HepG2 (cell line): ENCODE results near the gene SIX3. TPM values are rescaled to one million over a fixed set of nuclear protein-coding genes. Genes with fewer than 3 reads are reported as not detected.
A peak's percentile ranks its signal among the peaks of the same experiment; 100 is the strongest.

ENCODE experiments used
- ATAC-seq: fragments of 200-7000 bp; cut with Tn5 transposase; 3 replicates; pipeline ENCODE4 v1.9.1; 2020; ENCODE audit warnings: mild to moderate bottlenecking, moderate library complexity
- BruUV-seq: library from RNA; stranded (reverse); fragments of 400-500 nt; replicated peaks from 2 replicates; lab custom pipeline; 2021; lab: Mats Ljungman, UMichigan
- CTCF ChIA-PET: fragments of 300-600 bp; formaldehyde crosslinking; extraction: SDS; loops from one replicate; lab custom pipeline; 2021; ENCODE audit warnings: low total read pairs, inconsistent platforms, low intra/inter-chr PET ratio; lab: Yijun Ruan, JAX
- POLR2A ChIA-PET: fragments of 350-600 bp; sonication (Branson Sonifier 250); formaldehyde crosslinking; loops from one replicate; lab custom pipeline; 2020; ENCODE audit warnings: antibody characterized with exemption, inconsistent platforms; lab: Yijun Ruan, JAX
- DNase-seq: peaks from one replicate; pipeline ENCODE4 v3.0.0-alpha.2; 2015; ENCODE audit warnings: low spot score
- FAIRE-seq: peaks from 3 replicates; lab custom pipeline; 2011; peaks lifted over from hg19 to GRCh38; lab: Jason Lieb, UNC
- H2AFZ ChIP-seq: one replicate; pipeline ENCODE4 v1.6.1; 2011; ENCODE audit warnings: low read length, inconsistent platforms
- H3K27ac ChIP-seq: fragments of 300-600 bp; 3 replicates; pipeline ENCODE4 v1.8.0; 2011; ENCODE audit warnings: mixed run types, mild to moderate bottlenecking, mixed read lengths, low read length, inconsistent platforms; ENCODE audit not compliant: insufficient read depth; ENCODE audit errors: extremely low read length
- H3K27me3 ChIP-seq, 2 experiments: fragments of 200-600 bp in 1 of 2; 2 replicates in 1 of 2; 3 replicates in 1 of 2; pipeline versions ENCODE4 v1.6.0 to v1.8.0; 2011; ENCODE audit warnings: low read length in 2 of 2, mild to moderate bottlenecking in 2 of 2, moderate library complexity in 2 of 2, inconsistent platforms in 1 of 2; ENCODE audit not compliant: insufficient read depth in 2 of 2, control insufficient read depth in 1 of 2
- H3K36me3 ChIP-seq, 2 experiments: fragments of 200-600 bp in 1 of 2; replicated peaks in 1 of 2; 2 replicates in 1 of 2; 3 replicates in 1 of 2; pipeline versions ENCODE4 v1.5.1 to v1.8.0; 2011; ENCODE audit warnings: low read length in 2 of 2, inconsistent platforms in 1 of 2; ENCODE audit not compliant: insufficient read depth in 2 of 2, control insufficient read depth in 1 of 2
- H3K4me1 ChIP-seq: 2 replicates; pipeline ENCODE4 v1.5.1; 2012; ENCODE audit warnings: low read length, inconsistent platforms; ENCODE audit not compliant: insufficient read depth
- H3K4me2 ChIP-seq: 2 replicates; pipeline ENCODE4 v1.6.0; 2011; ENCODE audit warnings: low read depth, low read length, inconsistent platforms
- H3K4me3 ChIP-seq, 3 experiments: fragments of 200-600 bp in 1 of 3; sonication (generic), shearing (Covaris generic) in 1 of 3; replicated peaks in 1 of 3; 2 replicates each; pipeline ENCODE4 v1.5.1; 2011 to 2016; ENCODE audit warnings: low read length in 3 of 3, inconsistent platforms in 2 of 3, low read depth in 2 of 3, mild to moderate bottlenecking in 2 of 3, control low read depth in 1 of 3, mixed read lengths in 1 of 3; ENCODE audit not compliant: insufficient read depth in 1 of 3
- H3K79me2 ChIP-seq: one replicate; pipeline ENCODE4 v1.6.1; 2011; ENCODE audit warnings: low read length, inconsistent platforms; ENCODE audit not compliant: insufficient read depth
- H3K9ac ChIP-seq: 2 replicates; pipeline ENCODE4 v1.6.0; 2011; ENCODE audit warnings: mild to moderate bottlenecking, low read depth, low read length, inconsistent platforms; ENCODE audit not compliant: insufficient read depth
- H3K9me3 ChIP-seq: 2 replicates; pipeline ENCODE4 v1.5.1; 2012; ENCODE audit warnings: mild to moderate bottlenecking, low read length
- H4K20me1 ChIP-seq: 2 replicates; pipeline ENCODE4 v1.6.0; 2011; ENCODE audit warnings: inconsistent platforms, mild to moderate bottlenecking, low read length, moderate library complexity; ENCODE audit not compliant: insufficient read depth
- EZH2 ChIP-seq: conservative IDR thresholded peaks from 2 replicates; pipeline ENCODE4 v1.6.1; 2012; ENCODE audit warnings: mild to moderate bottlenecking, low read depth, low read length, moderate library complexity
- KDM1A ChIP-seq: IDR thresholded peaks from 2 replicates; pipeline ENCODE4 v1.6.1; 2016; ENCODE audit warnings: missing compliant biosample characterization
- KDM5B ChIP-seq: sonication (generic); formaldehyde crosslinking; IDR thresholded peaks from 2 replicates; pipeline ENCODE4 v1.4.0; 2020; ENCODE audit warnings: missing genetic modification reagents, mild to moderate bottlenecking, borderline replicate concordance
- KLF11 ChIP-seq: IDR thresholded peaks from 2 replicates; pipeline ENCODE4 v1.6.1; 2016; ENCODE audit warnings: missing compliant biosample characterization
- MAFG ChIP-seq: sonication (generic); formaldehyde crosslinking; IDR thresholded peaks from 2 replicates; pipeline ENCODE4 v1.5.1; 2020; ENCODE audit warnings: mild to moderate bottlenecking, missing genetic modification reagents
- PCBP2 ChIP-seq: fragments of 200-400 bp; formaldehyde crosslinking; optimal IDR thresholded peaks from 2 replicates; pipeline ENCODE3; 2018; ENCODE audit warnings: low read length, low read depth; ENCODE audit not compliant: poor library complexity, severe bottlenecking
- PHB2 ChIP-seq: fragments of 450-650 bp; IDR thresholded peaks from 2 replicates; pipeline ENCODE4 v1.6.1; 2018; ENCODE audit not compliant: partially characterized antibody
- THAP11 ChIP-seq: IDR thresholded peaks from 2 replicates; pipeline ENCODE4 v1.6.1; 2016; ENCODE audit warnings: missing biosample characterization, missing genetic modification reagents
- ZKSCAN5 ChIP-seq: sonication (generic); formaldehyde crosslinking; IDR thresholded peaks from 2 replicates; pipeline ENCODE4 v1.5.1; 2020; ENCODE audit warnings: mild to moderate bottlenecking, missing genetic modification reagents
- ZNF431 ChIP-seq: sonication (generic); formaldehyde crosslinking; IDR thresholded peaks from 2 replicates; pipeline ENCODE4 v1.9.0; 2022; ENCODE audit warnings: missing genetic modification reagents, low read depth, mild to moderate bottlenecking, borderline replicate concordance
- ZNF772 ChIP-seq: sonication (generic); formaldehyde crosslinking; IDR thresholded peaks from 2 replicates; pipeline ENCODE4 v1.5.0; 2020; ENCODE audit warnings: mild to moderate bottlenecking, missing genetic modification reagents
- ZNF878 ChIP-seq: sonication (generic); formaldehyde crosslinking; IDR thresholded peaks from 2 replicates; pipeline ENCODE4 v1.8.1; 2023; ENCODE audit warnings: mild to moderate bottlenecking, missing genetic modification reagents, moderate library complexity
- ZSCAN20 ChIP-seq: sonication (generic); formaldehyde crosslinking; IDR thresholded peaks from 2 replicates; pipeline ENCODE4 v1.4.0; 2020; ENCODE audit warnings: missing genetic modification reagents, mild to moderate bottlenecking, borderline replicate concordance
- WGBS: methylation state at CpG from one replicate; pipeline ENCODE4 v1.1.6; 2017; ENCODE audit warnings: low lambda C conversion rate; 5-methylcytosine and 5-hydroxymethylcytosine counted together
- in situ Hi-C: cut with HindIII; loops from 2 replicates; pipeline ENCODE4 v1.10.0; 2017; ENCODE audit warnings: low pct_unique_long_range_greater_than_20kb; ENCODE audit not compliant: extremely low pct_ligation_motif_present
- intact Hi-C: fragments of 100-400 bp; cut with micrococcal nuclease; formaldehyde crosslinking; loops from one replicate; pipeline ENCODE4 v1.10.0; 2022; ENCODE audit not compliant: unreplicated experiment
- polyA plus RNA-seq, 8 experiments: library from polyadenylated mRNA; depleted of rRNA in 3 of 8; stranded (reverse) in 7 of 8; unstranded in 1 of 8; fragments of >200 nt; fragmentation: Illumina TruSeq in 4 of 8; extraction: Trizol in 4 of 8; gene quantifications; 2 replicates each; pipeline versions ENCODE4 v1.2.1 to v1.2.3, GENCODE V29; 2011 to 2016; ENCODE audit warnings: low read depth in 4 of 8, missing spikeins in 1 of 8, mixed read lengths in 1 of 8; ENCODE audit not compliant: insufficient read depth in 1 of 8
- total RNA-seq, 5 experiments: library from RNA; depleted of rRNA; stranded (reverse); fragments of >200 nt; fragmentation: Illumina TruSeq; extraction: Trizol; gene quantifications; 2 replicates each; pipeline ENCODE4 v1.2.3, GENCODE V29; 2016; ENCODE audit warnings: low read depth in 1 of 5
- TF ChIP-seq, protein P1 (sequence below), 2 experiments: sonication (generic) in 1 of 2; formaldehyde crosslinking in 1 of 2; IDR thresholded peaks; 2 replicates each; pipeline versions ENCODE4 v1.4.0 to v1.6.1; 2018 to 2020; ENCODE audit warnings: missing genetic modification reagents in 2 of 2, borderline replicate concordance in 1 of 2, low read depth in 1 of 2, mild to moderate bottlenecking in 1 of 2, missing biosample characterization in 1 of 2
- TF ChIP-seq, protein P2 (sequence below): sonication (generic); formaldehyde crosslinking; IDR thresholded peaks from 2 replicates; pipeline ENCODE4 v1.5.1; 2020; ENCODE audit warnings: missing genetic modification reagents, mild to moderate bottlenecking, borderline replicate concordance
- TF ChIP-seq, protein P3 (sequence below): IDR thresholded peaks from 2 replicates; pipeline ENCODE4 v1.6.1; 2018; ENCODE audit warnings: missing genetic modification reagents, mild to moderate bottlenecking, missing compliant biosample characterization
- TF ChIP-seq, protein P4 (sequence below): sonication (generic); formaldehyde crosslinking; IDR thresholded peaks from 2 replicates; pipeline ENCODE4 v1.8.1; 2023; ENCODE audit warnings: missing genetic modification reagents, inconsistent platforms, borderline replicate concordance

SIX3 gene
- total and polyA plus RNA-seq, 2 of the 13 experiments (the other 11 are each of a cell fraction or from before 2014, with no cell fraction given) = not detected

DNA sequence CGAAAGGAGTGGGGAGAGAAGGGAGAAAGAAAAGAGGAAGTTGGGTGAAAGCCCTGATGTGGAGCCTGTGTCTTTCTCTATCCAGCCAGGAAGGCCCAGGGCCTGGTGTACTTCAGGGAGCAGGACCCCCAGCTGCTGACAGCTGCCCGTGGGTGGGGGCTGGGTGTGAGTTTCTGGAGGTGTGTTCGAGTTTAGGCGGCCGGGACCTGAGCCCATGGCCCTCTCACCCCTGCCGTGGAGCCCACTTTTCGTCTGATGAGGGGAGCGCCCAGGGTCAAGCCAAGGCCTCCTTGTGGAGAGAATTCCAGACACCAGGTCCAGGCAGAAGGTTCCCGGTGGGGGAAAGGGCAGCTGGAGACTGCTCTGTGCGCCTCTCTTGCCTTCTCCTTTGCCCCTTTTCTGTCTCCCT is 2.2 kb downstream of the SIX3 start (continued):
- TF ChIP-seq KDM1A (CRISPR knock-in tag) (no peak), ZNF772 (no peak)

DNA sequence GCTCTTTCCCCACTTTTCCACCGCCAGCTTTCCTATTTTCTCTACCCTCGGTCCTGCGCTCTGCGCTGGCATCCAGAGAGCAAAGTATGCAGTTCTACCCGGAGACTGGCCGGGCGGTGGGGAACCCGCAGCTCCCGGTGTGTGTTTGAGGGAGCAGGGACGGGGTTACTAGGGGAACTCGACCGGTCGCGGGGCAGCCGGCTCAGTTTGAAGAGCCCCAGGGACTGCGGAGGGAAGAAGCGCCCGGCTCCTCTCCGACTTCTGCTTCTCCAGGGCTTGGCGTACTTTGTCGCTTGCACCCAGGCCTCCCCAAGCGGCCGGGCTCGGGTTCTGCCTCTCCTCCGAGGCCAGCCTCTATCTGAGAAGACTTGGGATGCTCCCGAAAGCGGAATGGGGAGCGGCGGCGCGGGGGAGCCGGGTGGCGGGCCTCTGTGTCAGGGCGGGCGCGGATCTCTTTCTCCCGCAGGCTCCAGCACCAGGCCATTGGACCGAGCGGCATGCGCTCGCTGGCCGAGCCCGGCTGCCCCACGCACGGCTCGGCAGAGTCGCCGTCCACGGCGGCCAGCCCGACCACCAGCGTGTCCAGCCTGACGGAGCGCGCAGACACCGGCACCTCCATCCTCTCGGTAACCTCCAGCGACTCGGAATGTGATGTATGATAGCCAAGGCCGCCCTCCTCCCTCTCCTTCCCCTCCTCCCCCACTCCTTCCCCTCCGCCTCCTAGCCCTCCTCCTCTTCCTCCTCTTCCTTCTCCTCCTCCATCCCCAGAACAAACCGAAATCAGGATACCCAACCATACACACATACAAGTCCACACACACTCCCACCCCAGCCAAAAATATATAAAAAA is 2.8 kb downstream of the SIX3 start:
- Histone ChIP-seq H3K4me1 (peaks cover 4% of the 10 kb centered on the region), H3K36me3 (no peaks in the 10 kb centered on the region), H3K27ac (no peak overlapping the region), H3K9ac (no peak overlapping the region), H3K4me2 (no peak overlapping the region), H3K4me3 (no peak overlapping the region), H3K27me3 (peaks cover 18 to 92% of the 10 kb centered on the region in 2 experiments), H2AFZ (no peak overlapping the region), H3K79me2 (no peaks in the 10 kb centered on the region), H3K9me3 (no peaks in the 10 kb centered on the region), H4K20me1 (no peaks in the 10 kb centered on the region; the same call in 1 of the 2 replicates)
- ChIA-PET POLR2A (no interaction called here), CTCF (no interaction called here)
- BruUV-seq = no TSS peak
- FAIRE-seq (no peak), ATAC-seq (no peak; the same call in 1 of the 3 replicates), DNase-seq (no peak)
- intact Hi-C loops (no loop called here), in situ Hi-C loops (loop anchor here (10.0 kb wide), 1 partner anchor 550 kb away; no protein-coding TSS in a partner anchor)
- WGBS = 30% methylated on average over 52 of the region's 62 CpGs
- TF ChIP-seq, protein P1, sequence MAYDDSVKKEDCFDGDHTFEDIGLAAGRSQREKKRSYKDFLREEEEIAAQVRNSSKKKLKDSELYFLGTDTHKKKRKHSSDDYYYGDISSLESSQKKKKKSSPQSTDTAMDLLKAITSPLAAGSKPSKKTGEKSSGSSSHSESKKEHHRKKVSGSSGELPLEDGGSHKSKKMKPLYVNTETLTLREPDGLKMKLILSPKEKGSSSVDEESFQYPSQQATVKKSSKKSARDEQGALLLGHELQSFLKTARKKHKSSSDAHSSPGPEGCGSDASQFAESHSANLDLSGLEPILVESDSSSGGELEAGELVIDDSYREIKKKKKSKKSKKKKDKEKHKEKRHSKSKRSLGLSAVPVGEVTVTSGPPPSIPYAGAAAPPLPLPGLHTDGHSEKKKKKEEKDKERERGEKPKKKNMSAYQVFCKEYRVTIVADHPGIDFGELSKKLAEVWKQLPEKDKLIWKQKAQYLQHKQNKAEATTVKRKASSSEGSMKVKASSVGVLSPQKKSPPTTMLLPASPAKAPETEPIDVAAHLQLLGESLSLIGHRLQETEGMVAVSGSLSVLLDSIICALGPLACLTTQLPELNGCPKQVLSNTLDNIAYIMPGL (CRISPR knock-in tag; IDR thresholded peaks at IDR 0.05; ENCODE audit: borderline replicate concordance in 1 of 2, low read depth in 1 of 2) = no peak
- no peak for TF ChIP-seq ZNF431 (CRISPR knock-in tag)
- TF ChIP-seq, protein P2, sequence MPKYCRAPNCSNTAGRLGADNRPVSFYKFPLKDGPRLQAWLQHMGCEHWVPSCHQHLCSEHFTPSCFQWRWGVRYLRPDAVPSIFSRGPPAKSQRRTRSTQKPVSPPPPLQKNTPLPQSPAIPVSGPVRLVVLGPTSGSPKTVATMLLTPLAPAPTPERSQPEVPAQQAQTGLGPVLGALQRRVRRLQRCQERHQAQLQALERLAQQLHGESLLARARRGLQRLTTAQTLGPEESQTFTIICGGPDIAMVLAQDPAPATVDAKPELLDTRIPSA (CRISPR knock-in tag) = no peak
- peak; percentile 36 for TF ChIP-seq PCBP2
- TF ChIP-seq KDM5B (CRISPR knock-in tag) = 0 out of 2 replicates have a peak, but pooled peaks have one; percentile 20
- TF ChIP-seq ZSCAN20 (CRISPR knock-in tag) = no peak
- TF ChIP-seq, protein P3, sequence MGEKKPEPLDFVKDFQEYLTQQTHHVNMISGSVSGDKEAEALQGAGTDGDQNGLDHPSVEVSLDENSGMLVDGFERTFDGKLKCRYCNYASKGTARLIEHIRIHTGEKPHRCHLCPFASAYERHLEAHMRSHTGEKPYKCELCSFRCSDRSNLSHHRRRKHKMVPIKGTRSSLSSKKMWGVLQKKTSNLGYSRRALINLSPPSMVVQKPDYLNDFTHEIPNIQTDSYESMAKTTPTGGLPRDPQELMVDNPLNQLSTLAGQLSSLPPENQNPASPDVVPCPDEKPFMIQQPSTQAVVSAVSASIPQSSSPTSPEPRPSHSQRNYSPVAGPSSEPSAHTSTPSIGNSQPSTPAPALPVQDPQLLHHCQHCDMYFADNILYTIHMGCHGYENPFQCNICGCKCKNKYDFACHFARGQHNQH (CRISPR knock-in tag) = no peak
- TF ChIP-seq KLF11 (CRISPR knock-in tag) = no peak
- no peak for TF ChIP-seq MAFG (CRISPR knock-in tag)
- TF ChIP-seq, protein P4, sequence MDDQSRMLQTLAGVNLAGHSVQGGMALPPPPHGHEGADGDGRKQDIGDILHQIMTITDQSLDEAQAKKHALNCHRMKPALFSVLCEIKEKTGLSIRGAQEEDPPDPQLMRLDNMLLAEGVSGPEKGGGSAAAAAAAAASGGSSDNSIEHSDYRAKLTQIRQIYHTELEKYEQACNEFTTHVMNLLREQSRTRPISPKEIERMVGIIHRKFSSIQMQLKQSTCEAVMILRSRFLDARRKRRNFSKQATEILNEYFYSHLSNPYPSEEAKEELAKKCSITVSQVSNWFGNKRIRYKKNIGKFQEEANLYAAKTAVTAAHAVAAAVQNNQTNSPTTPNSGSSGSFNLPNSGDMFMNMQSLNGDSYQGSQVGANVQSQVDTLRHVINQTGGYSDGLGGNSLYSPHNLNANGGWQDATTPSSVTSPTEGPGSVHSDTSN (CRISPR knock-in tag) = no peak
- TF ChIP-seq EZH2 = 0 out of 2 replicates have a peak, but pooled peaks have one; percentile 10
- TF ChIP-seq THAP11 (CRISPR knock-in tag) = no peak
- no peak for TF ChIP-seq ZKSCAN5 (CRISPR knock-in tag)
- no peak for TF ChIP-seq PHB2
- TF ChIP-seq ZNF878 (CRISPR knock-in tag) = no peak
